Measurements from ENCODE around the gene SKOR1. TPM values are rescaled to one million over a fixed set of nuclear protein-coding genes. Genes with fewer than 3 reads are reported as not detected.

SKOR1 gene
- total RNA-seq, 2 experiments from 2014 or later = 1.0 to 1.5 TPM

DNA sequence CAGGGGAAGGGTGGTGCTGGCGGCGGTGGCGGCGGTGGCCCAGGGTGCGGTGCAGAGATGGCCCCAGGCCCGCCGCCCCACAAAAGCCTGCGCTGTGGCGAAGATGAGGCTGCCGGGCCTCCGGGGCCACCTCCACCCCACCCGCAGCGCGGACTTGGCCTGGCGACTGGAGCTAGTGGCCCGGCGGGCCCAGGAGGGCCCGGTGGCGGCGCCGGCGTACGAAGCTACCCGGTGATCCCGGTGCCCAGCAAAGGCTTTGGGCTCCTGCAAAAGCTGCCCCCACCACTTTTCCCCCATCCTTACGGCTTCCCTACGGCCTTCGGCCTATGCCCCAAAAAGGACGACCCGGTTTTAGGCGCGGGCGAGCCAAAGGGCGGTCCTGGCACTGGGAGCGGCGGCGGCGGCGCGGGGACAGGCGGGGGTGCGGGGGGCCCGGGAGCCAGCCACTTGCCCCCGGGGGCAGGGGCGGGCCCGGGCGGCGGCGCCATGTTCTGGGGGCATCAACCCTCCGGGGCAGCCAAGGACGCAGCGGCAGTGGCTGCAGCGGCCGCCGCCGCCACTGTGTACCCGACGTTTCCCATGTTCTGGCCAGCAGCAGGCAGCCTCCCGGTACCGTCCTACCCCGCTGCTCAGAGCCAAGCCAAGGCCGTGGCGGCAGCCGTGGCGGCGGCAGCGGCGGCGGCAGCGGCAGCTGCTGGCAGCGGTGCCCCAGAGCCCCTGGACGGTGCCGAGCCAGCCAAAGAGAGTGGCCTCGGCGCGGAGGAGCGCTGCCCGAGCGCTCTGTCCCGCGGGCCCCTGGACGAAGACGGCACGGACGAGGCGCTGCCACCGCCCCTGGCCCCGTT is 1.6 kb downstream of the SKOR1 start:
- Histone ChIP-seq H3K79me2 (ENCODE audit: insufficient read depth, low read depth, low read length) (no peaks in the 10 kb centered on the region), H3K4me2 (ENCODE audit: low read length) (no peak overlapping the region), H4K20me1 (ENCODE audit: insufficient read depth, low read length) (no peaks in the 10 kb centered on the region), H2AFZ (ENCODE audit: low read length) (no peak overlapping the region), H3K4me1 (ENCODE audit: insufficient read depth, low read length, poor library complexity, severe bottlenecking) (peaks cover 10% of the 10 kb centered on the region), H3K9me2 (ENCODE audit: insufficient read depth, low read length) (no peaks in the 10 kb centered on the region), H3K4me3 (ENCODE audit: low read depth, low read length, poor library complexity, severe bottlenecking) (no peak overlapping the region), H3K27ac (ENCODE audit: low read depth, low read length, poor library complexity, severe bottlenecking) (no peak overlapping the region), H3K36me3 (ENCODE audit: insufficient read depth, low read length) (no peaks in the 10 kb centered on the region), H3K9me3 (ENCODE audit: low read length) (no peaks in the 10 kb centered on the region)
- CTCF ChIA-PET (ENCODE audit: unreplicated experiment) = no interaction called here
- no TSS peak for BruUV-seq (replicated peaks)
- intact Hi-C loops (cut with micrococcal nuclease; ENCODE audit: unreplicated experiment) = no loop called here
- no peak for DNase-seq (ENCODE audit: low spot score)
- TF ChIP-seq, protein P1, sequence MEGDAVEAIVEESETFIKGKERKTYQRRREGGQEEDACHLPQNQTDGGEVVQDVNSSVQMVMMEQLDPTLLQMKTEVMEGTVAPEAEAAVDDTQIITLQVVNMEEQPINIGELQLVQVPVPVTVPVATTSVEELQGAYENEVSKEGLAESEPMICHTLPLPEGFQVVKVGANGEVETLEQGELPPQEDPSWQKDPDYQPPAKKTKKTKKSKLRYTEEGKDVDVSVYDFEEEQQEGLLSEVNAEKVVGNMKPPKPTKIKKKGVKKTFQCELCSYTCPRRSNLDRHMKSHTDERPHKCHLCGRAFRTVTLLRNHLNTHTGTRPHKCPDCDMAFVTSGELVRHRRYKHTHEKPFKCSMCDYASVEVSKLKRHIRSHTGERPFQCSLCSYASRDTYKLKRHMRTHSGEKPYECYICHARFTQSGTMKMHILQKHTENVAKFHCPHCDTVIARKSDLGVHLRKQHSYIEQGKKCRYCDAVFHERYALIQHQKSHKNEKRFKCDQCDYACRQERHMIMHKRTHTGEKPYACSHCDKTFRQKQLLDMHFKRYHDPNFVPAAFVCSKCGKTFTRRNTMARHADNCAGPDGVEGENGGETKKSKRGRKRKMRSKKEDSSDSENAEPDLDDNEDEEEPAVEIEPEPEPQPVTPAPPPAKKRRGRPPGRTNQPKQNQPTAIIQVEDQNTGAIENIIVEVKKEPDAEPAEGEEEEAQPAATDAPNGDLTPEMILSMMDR (conservative IDR thresholded peaks at IDR 0.05; ENCODE audit: low read length) = no peak
- POLR2A ChIA-PET = no interaction called here

DNA sequence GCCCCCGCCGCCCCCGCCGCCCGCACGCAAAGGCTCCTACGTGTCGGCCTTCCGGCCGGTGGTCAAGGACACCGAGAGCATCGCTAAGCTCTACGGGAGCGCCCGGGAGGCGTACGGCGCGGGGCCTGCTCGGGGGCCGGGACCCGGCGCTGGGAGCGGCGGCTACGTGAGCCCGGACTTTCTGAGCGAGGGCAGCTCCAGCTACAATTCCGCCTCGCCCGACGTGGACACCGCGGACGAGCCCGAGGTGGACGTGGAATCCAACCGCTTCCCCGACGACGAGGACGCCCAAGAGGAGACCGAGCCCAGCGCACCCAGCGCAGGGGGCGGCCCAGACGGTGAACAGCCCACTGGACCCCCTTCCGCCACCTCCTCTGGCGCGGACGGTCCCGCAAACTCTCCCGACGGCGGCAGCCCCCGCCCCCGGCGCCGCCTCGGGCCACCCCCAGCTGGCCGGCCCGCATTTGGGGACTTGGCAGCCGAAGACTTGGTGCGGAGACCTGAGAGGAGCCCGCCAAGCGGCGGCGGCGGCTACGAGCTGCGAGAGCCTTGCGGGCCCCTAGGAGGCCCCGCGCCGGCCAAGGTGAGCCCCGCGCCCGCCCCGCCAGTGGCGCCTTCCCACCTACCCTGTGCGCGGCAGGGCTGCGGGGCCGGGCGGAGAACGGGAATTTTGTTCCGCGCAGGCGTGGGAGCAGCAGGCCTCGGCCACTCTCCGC is 2.4 kb downstream of the SKOR1 start:
- H3K9me2 ChIP-seq (ENCODE audit: insufficient read depth, low read length) = no peaks in the 10 kb centered on the region
- no peak overlapping the region for H3K4me3 ChIP-seq (ENCODE audit: low read depth, low read length, poor library complexity, severe bottlenecking)
- no peaks in the 10 kb centered on the region for H3K79me2 ChIP-seq (ENCODE audit: insufficient read depth, low read depth, low read length)
- H3K9me3 ChIP-seq (ENCODE audit: low read length) = no peaks in the 10 kb centered on the region
- H4K20me1 ChIP-seq (ENCODE audit: insufficient read depth, low read length) = no peaks in the 10 kb centered on the region
- no peaks in the 10 kb centered on the region for H3K36me3 ChIP-seq (ENCODE audit: insufficient read depth, low read length)
- H3K4me1 ChIP-seq (ENCODE audit: insufficient read depth, low read length, poor library complexity, severe bottlenecking) = peaks cover 15% of the 10 kb centered on the region
- ChIA-PET CTCF (ENCODE audit: unreplicated experiment) (no interaction called here), POLR2A (interaction anchor here (0.5 kb wide), 1 partner anchor 40 kb away, joined by 3 read pairs; no protein-coding TSS in a partner anchor)
- no peak overlapping the region for H2AFZ ChIP-seq (ENCODE audit: low read length)
- H3K4me2 ChIP-seq (ENCODE audit: low read length) = no peak overlapping the region
- H3K27ac ChIP-seq (ENCODE audit: low read depth, low read length, poor library complexity, severe bottlenecking) = no peak overlapping the region
- DNase-seq (ENCODE audit: low spot score) = no peak
- BruUV-seq (replicated peaks) = no TSS peak
- intact Hi-C loops (cut with micrococcal nuclease; ENCODE audit: unreplicated experiment) = no loop called here
- TF ChIP-seq, protein P1 (conservative IDR thresholded peaks at IDR 0.05; ENCODE audit: low read length) = no peak
- TF ChIP-seq EZH2phosphoT487 (IDR thresholded peaks at IDR 0.05; ENCODE audit: borderline replicate concordance, low read depth, low read length) = no peak

Data from OCI-LY7 (cell line).